OCI-LY1 (cell line): Measurements from ENCODE around the gene PLD1.

Experiments used
- CTCF ChIP-seq: fragments of 200-600 bp; sonication (generic), shearing (Covaris generic); IDR thresholded peaks from 2 replicates; pipeline ENCODE4 v1.5.1; 2017; ENCODE audit warnings: mild to moderate bottlenecking, antibody characterized with exemption, low read length, moderate library complexity, mixed read lengths
- EZH2 ChIP-seq: fragments of 200-600 bp; sonication (generic), shearing (Covaris generic); IDR thresholded peaks from 2 replicates; pipeline ENCODE4 v1.8.0; 2017; ENCODE audit warnings: borderline replicate concordance, mixed run types, mild to moderate bottlenecking, antibody characterized with exemption, low read length, moderate library complexity, mixed read lengths

GRCh38 chr3:171813897-171814460, 3.7 kb upstream of the PLD1 start:
- TF ChIP-seq CTCF (no peak), EZH2 (no peak)
